Heart right ventricle (tissue), 16 donors: ENCODE results near the gene SPATS2. TPM values are rescaled to one million over a fixed set of nuclear protein-coding genes. Genes with fewer than 3 reads are reported as not detected.

Experiments
- ATAC-seq, 8 donors: fragments of 200-7000 bp; cut with Tn5 transposase; one replicate each; pipeline ENCODE4 v1.9.1; 2020; ENCODE audit warnings: mild to moderate bottlenecking in 8 of 8, moderate library complexity in 8 of 8, moderate number of reproducible peaks in 1 of 8
- DNase-seq, 2 donors: peaks; one replicate each; pipeline ENCODE4 v3.0.0-alpha.2; 2020
- H3K27ac ChIP-seq, 10 donors: fragments of 200-600 bp; sonication (generic) in 2 of 10; one replicate each; pipeline versions ENCODE4 v1.5.0 to v1.8.0; 2020 to 2022; ENCODE audit warnings: mild to moderate bottlenecking in 3 of 10
- H3K27me3 ChIP-seq, 7 donors: fragments of 200-600 bp; one replicate each; pipeline ENCODE4 v1.8.0; 2021 to 2022; ENCODE audit warnings: mild to moderate bottlenecking in 2 of 7
- H3K36me3 ChIP-seq, 9 donors: fragments of 200-600 bp; sonication (generic) in 1 of 9; one replicate each; pipeline versions ENCODE4 v1.5.0 to v1.8.0; 2020 to 2022; ENCODE audit warnings: mild to moderate bottlenecking in 2 of 9
- H3K4me1 ChIP-seq, 9 donors: fragments of 200-600 bp; sonication (generic) in 1 of 9; one replicate each; pipeline versions ENCODE4 v1.5.0 to v1.8.0; 2020 to 2022; ENCODE audit warnings: mild to moderate bottlenecking in 4 of 9
- H3K4me3 ChIP-seq, 10 donors: fragments of 200-600 bp; sonication (generic) in 2 of 10; one replicate each; pipeline versions ENCODE4 v1.5.0 to v1.8.0; 2020 to 2022; ENCODE audit warnings: mild to moderate bottlenecking in 7 of 10, moderate library complexity in 2 of 10
- H3K9me3 ChIP-seq, 11 donors: fragments of 200-600 bp in 10 of 11; sonication (generic) in 2 of 11; one replicate each; pipeline versions ENCODE4 v1.5.0 to v1.8.0; 2013 to 2022; ENCODE audit warnings: mild to moderate bottlenecking in 2 of 11, control low read depth in 1 of 11, moderate library complexity in 1 of 11
- WGBS, 2 donors: extraction: QIAGEN DNeasy Blood & Tissue Kit; methylation state at CpG; one replicate each; pipeline ENCODE4 v1.1.7; 2013; ENCODE audit warnings: inconsistent platforms in 1 of 2; 5-methylcytosine and 5-hydroxymethylcytosine counted together
- intact Hi-C, 10 donors: fragments of 100-400 bp; cut with DNase I; formaldehyde crosslinking; loops; one replicate each; pipeline versions ENCODE4 v1.11.1 to v1.14.2; 2022
- polyA plus RNA-seq, 2 donors: library from polyadenylated mRNA; stranded (reverse); fragments of 200-250 nt; gene quantifications; one replicate each; pipeline ENCODE4 v1.2.3, GENCODE V29; 2013
- total RNA-seq, 10 donors: library from RNA; stranded (reverse); fragmentation: NEBNext Ultra II Directional in 3 of 10; extraction: Animal tissue kit (Norgen Biotek cat#: 25700) in 3 of 10; gene quantifications; one replicate each; pipeline versions ENCODE4 v1.2.1 to v1.2.4, GENCODE V29; 2021 to 2023
- TF ChIP-seq, protein P1 (sequence below), 9 donors: fragments of 200-600 bp; sonication (generic) in 2 of 9; IDR thresholded peaks; one replicate each; pipeline versions ENCODE4 v1.5.0 to v1.8.0; 2021 to 2022; ENCODE audit warnings: antibody characterized with exemption in 9 of 9, mild to moderate bottlenecking in 5 of 9, moderate library complexity in 1 of 9
- donor health status: Arrhythmogenic right ventricular cardiomyopathy.
- donor health status: ischemic (EF 13 %, LVEDD 7.1; RV severe dilation, severe dysfunction).
- donor health status: healthy with polysubstance abuse.
- donor health status: DM: no; HTN: yes; CAD: no.
- donor health status: DM: no; HTN: no; CAD: no.
- donor health status: ischemic (EF 25% LVEDD 6.9; RV normal size, moderate dysfunction).
- donor health status: ischemic (EF 25% LVEDD 5.7; RV mildly dilated, moderate dysfunction).
- donor health status: healthy.
- donor health status: DM: yes; HTN: yes; CAD: no.
- donor health status: Ischemic cardiomyopathy.
- donor health status: ischemic (EF 35%, LVEDD 5.7; RV mildly dilated, moderate dysfunction).
- donor health status: nonischemic (EF 11% LVEDD 7.7; RV severe dilation, severe dysfunction).
- donor health status: DM: yes; HTN: yes; CAD: no.
- donor health status: PGD.
- donor health status: ischemic (EF 29% LVEDD 5.4; RV normal size, mild dysfunction).
- donor health status: nonischemic (EF 23%, LVEDD 6.1; RV moderate dilation, normal function).

SPATS2 gene
- total and polyA plus RNA-seq, 12 donors: 3.5 to 11.5 (median 5.1) TPM

DNA sequence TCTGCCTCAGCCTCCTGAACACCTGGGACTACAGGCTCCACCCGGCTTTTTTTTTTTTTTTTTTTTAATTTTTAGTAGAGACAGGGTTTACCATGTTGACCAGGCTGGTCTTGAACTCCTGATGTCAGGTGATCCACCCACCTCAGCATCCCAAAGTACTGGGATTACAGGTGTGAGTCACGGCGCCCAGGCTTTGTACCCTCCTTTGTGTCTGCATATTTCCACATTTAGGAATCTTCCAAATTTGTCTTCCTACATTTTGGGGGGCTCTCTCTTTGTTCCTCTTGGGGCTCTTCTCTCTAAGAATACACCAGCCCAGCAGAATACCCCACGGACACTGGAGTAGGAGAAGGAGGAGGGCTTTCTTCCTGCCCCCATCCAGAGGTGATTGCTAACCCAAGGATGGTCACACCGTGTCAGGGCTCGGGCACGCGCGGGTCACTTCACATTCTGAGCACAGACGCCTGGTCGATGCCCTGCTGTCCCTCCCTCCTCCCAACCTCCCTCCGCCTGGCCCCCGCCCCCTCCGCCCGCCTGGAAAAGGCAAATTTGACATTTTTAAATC is 22.7 kb upstream of the SPATS2 start:
- TF ChIP-seq, protein P1, sequence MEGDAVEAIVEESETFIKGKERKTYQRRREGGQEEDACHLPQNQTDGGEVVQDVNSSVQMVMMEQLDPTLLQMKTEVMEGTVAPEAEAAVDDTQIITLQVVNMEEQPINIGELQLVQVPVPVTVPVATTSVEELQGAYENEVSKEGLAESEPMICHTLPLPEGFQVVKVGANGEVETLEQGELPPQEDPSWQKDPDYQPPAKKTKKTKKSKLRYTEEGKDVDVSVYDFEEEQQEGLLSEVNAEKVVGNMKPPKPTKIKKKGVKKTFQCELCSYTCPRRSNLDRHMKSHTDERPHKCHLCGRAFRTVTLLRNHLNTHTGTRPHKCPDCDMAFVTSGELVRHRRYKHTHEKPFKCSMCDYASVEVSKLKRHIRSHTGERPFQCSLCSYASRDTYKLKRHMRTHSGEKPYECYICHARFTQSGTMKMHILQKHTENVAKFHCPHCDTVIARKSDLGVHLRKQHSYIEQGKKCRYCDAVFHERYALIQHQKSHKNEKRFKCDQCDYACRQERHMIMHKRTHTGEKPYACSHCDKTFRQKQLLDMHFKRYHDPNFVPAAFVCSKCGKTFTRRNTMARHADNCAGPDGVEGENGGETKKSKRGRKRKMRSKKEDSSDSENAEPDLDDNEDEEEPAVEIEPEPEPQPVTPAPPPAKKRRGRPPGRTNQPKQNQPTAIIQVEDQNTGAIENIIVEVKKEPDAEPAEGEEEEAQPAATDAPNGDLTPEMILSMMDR (IDR thresholded peaks at IDR 0.05): no peak
- Histone ChIP-seq H3K9me3 (no peaks in the 10 kb centered on the region), H3K36me3 (no peaks in the 10 kb centered on the region), H3K27me3 (peaks cover 16 to 100% (median 80%) of the 10 kb centered on the region in 7 donors), H3K4me1 (peaks cover 32 to 64% (median 57%) of the 10 kb centered on the region in 9 donors), H3K4me3 (peak overlapping the region in 5 of 10 donors; percentile 43 to 51 (median 50)), H3K27ac (no peak overlapping the region)
- intact Hi-C loops: loop anchor here in 7 of 10 donors (2.0 to 10.0 kb wide), 4 partner anchors 50 to 57 kb away; partner anchors contain the start of gene PRPH (in 1 of the 7)
- WGBS, 2 donors: 19 to 26% methylated on average over 15 of the region's 15 CpGs
- ATAC-seq (no peak), DNase-seq (no peak)

DNA sequence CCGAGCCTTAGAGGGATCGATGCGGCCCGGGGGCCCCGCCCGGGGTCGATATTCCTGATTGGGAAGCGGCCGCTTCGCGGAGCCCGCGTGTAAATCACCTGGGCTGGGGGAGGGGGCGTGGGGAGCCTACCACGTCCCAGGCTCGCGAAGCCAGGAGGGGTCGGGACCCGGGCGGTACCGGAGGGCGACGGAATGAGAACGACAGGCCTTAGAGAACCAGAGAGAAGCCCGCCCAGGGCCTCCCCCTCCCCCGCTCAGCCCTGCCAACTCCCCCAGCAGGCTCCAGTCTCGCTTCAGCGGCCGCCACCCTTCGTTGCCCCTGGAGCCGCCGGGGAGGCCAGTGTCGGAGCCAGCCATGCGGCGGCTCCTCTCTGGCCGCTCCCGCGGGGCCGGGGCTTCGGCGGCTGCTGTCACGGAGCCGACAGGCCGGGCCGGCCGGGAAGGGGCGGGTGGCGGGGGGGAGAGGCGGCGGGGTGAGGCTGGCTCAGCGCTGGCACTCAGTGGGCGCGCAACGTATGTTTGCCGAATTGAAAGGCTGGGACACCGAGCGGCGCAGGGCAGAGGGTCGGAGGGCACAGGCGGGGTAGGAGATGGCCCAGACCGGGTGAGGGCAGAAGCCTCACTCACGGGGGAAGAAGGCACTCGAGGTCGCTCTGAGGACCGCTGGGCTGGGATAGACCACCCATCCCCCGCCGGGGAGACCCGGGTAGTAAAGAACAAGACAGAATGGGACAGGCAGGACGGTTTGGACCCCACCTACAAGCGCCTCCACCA is 22.0 kb upstream of the SPATS2 start:
- H3K4me1 ChIP-seq: peaks cover 32 to 64% (median 57%) of the 10 kb centered on the region in 9 donors
- H3K4me3 ChIP-seq: peak overlapping the region in 9 of 10 donors; percentile 23 to 51 (median 43)
- TF ChIP-seq, protein P1 (IDR thresholded peaks at IDR 0.05): no peak
- no peaks in the 10 kb centered on the region for H3K9me3 ChIP-seq
- no peaks in the 10 kb centered on the region for H3K36me3 ChIP-seq
- no peak overlapping the region for H3K27ac ChIP-seq
- no peak for DNase-seq
- 2 to 3% methylated on average over 66 to 70 of the region's 70 CpGs for WGBS, 2 donors
- intact Hi-C loops: loop anchor here in 2 of 10 donors (2.0 to 10.0 kb wide), 2 partner anchors 50 to 56 kb away; partner anchors contain the start of gene PRPH (in 1 of the 2)
- H3K27me3 ChIP-seq: peaks cover 16 to 100% (median 80%) of the 10 kb centered on the region in 7 donors
- peak in 2 of 8 donors; percentile 5 to 7 for ATAC-seq

- Histone ChIP-seq H3K36me3 (no peaks in the 10 kb centered on the region), H3K27me3 (peaks cover 16 to 98% (median 80%) of the 10 kb centered on the region in 7 donors), H3K27ac (no peak overlapping the region), H3K4me3 (peak overlapping the region in 9 of 10 donors; percentile 23 to 51 (median 43)), H3K4me1 (peaks cover 32 to 64% (median 57%) of the 10 kb centered on the region in 9 donors), H3K9me3 (no peaks in the 10 kb centered on the region)
- DNase-seq (no peak), ATAC-seq (no peak)
- intact Hi-C loops: loop anchor here in 2 of 10 donors (2.0 to 10.0 kb wide), 2 partner anchors 51 to 57 kb away; partner anchors contain the start of gene PRPH (in 1 of the 2)
- TF ChIP-seq, protein P1 (IDR thresholded peaks at IDR 0.05): no peak
- WGBS, 2 donors: 2 to 3% methylated on average over 60 to 61 of the region's 61 CpGs
Observed at GRCh38 chr12:49345825-49346658, 21.2 kb upstream of the SPATS2 start.
